Kidney epithelial cell (primary cell): ENCODE data around the gene NRDE2. TPM values are rescaled to one million over a fixed set of nuclear protein-coding genes. Genes with fewer than 3 reads are reported as not detected.
A peak's percentile ranks its signal among the peaks of the same experiment; 100 is the strongest.

ENCODE experiments used
- DNase-seq: peaks from one replicate; pipeline ENCODE4 v3.0.0-alpha.2; 2010; ENCODE audit warnings: low read depth
- H3K27me3 ChIP-seq: 2 replicates; pipeline ENCODE4 v1.6.0; 2011; ENCODE audit warnings: low read length; ENCODE audit not compliant: control insufficient read depth, insufficient read depth
- H3K36me3 ChIP-seq: 2 replicates; pipeline ENCODE4 v1.5.1; 2011; ENCODE audit warnings: low read length; ENCODE audit not compliant: control insufficient read depth, insufficient read depth
- H3K4me3 ChIP-seq: 2 replicates; pipeline ENCODE4 v1.5.1; 2011; ENCODE audit warnings: low read depth, mild to moderate bottlenecking, control low read depth, low read length
- total RNA-seq: library from RNA; depleted of rRNA; stranded (reverse); fragments of >200 nt; gene quantifications from 2 replicates; pipeline ENCODE4 v1.2.3, GENCODE V29; 2015
- TF ChIP-seq, protein P1 (sequence below): IDR thresholded peaks from 2 replicates; pipeline ENCODE4 v1.5.1; 2011; ENCODE audit warnings: mild to moderate bottlenecking, moderate library complexity, low read length, control low read depth, inconsistent platforms; ENCODE audit not compliant: insufficient read depth, poor library complexity, severe bottlenecking

Gene NRDE2
- total RNA-seq, 1 donor from 2014 or later: 9.3 TPM

DNA sequence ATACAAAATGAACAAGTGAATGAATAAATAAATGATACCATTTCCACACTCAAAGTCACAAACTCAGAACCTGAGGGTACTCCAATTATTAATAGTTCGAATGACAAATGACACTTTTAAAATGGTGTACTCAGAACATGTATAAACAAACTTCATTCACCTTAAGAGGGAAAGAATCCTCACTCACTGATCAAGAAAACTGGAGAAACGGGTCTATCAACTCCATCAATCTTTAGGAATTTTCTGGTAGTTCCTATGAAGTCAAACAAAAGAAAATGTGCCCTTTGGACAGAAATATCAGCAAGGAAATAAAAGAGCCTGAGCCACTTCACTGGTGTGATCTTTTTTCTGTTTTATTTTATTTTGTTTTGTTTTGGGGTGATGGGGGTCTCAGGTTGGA is 5.2 kb upstream of the NRDE2 start:
- Histone ChIP-seq H3K27me3 (peaks cover 3% of the 10 kb centered on the region), H3K4me3 (no peak overlapping the region), H3K36me3 (no peaks in the 10 kb centered on the region)
- TF ChIP-seq, protein P1, sequence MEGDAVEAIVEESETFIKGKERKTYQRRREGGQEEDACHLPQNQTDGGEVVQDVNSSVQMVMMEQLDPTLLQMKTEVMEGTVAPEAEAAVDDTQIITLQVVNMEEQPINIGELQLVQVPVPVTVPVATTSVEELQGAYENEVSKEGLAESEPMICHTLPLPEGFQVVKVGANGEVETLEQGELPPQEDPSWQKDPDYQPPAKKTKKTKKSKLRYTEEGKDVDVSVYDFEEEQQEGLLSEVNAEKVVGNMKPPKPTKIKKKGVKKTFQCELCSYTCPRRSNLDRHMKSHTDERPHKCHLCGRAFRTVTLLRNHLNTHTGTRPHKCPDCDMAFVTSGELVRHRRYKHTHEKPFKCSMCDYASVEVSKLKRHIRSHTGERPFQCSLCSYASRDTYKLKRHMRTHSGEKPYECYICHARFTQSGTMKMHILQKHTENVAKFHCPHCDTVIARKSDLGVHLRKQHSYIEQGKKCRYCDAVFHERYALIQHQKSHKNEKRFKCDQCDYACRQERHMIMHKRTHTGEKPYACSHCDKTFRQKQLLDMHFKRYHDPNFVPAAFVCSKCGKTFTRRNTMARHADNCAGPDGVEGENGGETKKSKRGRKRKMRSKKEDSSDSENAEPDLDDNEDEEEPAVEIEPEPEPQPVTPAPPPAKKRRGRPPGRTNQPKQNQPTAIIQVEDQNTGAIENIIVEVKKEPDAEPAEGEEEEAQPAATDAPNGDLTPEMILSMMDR: no peak
- no peak for DNase-seq

DNA sequence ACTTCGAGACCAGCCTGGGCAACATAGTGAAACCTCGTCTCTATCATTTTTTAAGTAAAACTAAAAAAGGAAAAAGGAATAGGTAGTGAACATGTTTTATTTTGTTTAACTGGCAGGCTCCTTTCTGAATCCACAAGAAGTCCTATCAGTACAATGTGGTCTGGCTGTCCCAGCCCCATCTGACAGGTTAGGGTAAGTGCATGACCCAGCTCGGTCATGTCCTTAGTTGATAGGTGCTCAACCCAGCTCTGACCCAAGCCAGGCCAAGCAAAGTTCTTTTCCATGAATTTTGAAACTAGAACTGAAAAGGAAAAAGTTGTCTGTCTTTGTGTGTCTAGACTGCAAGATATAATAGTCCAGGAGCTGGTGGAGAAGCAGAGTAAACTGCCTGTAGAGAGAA is 4.7 kb upstream of the NRDE2 start:
- DNase-seq: no peak
- Histone ChIP-seq H3K36me3 (no peaks in the 10 kb centered on the region), H3K4me3 (no peak overlapping the region), H3K27me3 (peaks cover 3% of the 10 kb centered on the region)
- TF ChIP-seq, protein P1: no peak

DNA sequence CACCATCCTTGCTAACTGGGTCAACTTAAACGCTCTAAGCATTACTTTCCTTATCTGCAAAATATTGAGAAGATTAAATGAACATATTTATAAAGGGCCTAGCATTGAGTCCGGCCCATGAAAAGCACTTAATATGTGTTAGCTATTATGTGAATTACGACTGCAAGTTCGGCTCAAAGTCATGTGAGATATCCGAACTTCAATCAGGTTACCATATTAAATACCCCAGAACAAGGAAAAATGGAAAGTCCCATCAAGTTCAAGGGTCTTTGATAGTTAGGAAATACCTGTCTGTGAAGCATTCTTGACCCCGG is 487 bp upstream of the NRDE2 start:
- H3K36me3 ChIP-seq: no peaks in the 10 kb centered on the region
- peaks cover 3% of the 10 kb centered on the region for H3K27me3 ChIP-seq
- TF ChIP-seq, protein P1: no peak
- DNase-seq: no peak
- peak overlapping the region; percentile 22 for H3K4me3 ChIP-seq

DNA sequence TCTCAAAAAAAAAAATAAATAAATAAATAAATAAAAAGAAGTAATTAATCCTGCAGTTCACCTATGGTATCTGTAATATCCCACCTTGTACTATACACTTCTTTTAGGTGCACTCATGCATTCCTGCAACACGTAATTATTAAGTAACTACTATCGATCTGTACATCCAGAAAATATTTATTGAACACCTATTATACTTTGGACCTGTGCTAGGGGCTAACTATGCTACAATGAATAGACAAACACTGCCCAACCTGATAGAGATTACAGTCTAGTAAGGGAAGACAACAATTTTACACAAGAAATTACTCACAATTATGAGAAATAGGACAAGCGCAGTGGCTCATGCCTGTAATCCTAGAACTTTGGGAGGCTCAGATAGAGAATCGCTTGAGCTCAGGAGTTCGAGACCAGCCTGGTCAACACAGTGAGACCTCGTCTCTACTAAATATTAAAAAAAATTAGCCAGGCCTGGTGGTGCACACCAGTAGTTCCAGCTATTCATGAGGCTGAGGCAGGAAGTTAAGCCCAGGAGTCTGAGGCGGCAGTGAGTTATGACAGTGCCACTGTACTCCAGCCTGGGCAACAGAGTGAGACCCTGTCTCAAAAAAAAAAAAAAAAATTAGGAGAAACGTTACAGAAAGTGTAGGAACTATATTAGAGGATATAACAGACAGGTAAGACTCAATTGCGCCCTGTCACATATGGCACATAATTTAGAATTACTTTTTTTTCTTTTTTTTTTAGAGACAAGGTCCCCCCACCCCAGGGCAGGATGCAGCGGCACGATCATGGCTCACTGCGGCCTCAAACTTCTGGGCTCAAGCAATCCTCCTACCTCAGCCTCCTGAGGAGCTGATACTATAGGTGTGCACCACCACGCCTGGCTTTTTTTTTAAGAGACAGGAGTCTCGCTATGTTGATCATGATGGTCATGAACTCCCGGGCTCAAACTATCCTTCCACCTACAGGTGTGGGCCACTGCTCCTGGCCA is 1.2 kb downstream of the NRDE2 start:
- Histone ChIP-seq H3K4me3 (peak overlapping the region; percentile 57), H3K27me3 (no peaks in the 10 kb centered on the region), H3K36me3 (no peaks in the 10 kb centered on the region)
- TF ChIP-seq, protein P1: no peak
- no peak for DNase-seq

DNA sequence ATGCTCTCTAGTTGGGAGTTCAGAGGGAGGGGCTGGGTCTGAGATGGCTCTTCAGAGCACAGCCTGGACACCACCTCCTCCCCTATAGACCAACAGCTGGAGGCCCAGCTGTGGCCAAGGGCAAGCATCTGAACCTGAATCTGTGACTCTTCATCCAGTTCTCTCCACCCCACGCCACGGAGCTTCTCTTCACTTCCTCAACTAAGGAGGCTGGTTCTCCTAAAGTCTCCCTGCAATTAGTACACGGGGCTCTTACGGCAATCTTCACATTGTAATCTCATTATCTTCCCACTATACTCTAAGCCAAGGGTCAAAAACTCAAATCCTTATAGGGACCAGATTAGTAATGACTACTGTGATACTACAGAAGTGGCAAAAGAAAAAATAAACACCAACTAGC is 9.8 kb downstream of the NRDE2 start:
- TF ChIP-seq, protein P1: no peak
- H3K4me3 ChIP-seq: no peak overlapping the region
- no peak for DNase-seq
- H3K27me3 ChIP-seq: no peaks in the 10 kb centered on the region
- no peaks in the 10 kb centered on the region for H3K36me3 ChIP-seq
